A673 (cell line): ENCODE results near the gene ZNF341. TPM values are rescaled to one million over a fixed set of nuclear protein-coding genes. Genes with fewer than 3 reads are reported as not detected.

ENCODE experiments used
- BruUV-seq: library from RNA; stranded (reverse); fragments of 400-500 nt; replicated peaks from 2 replicates; lab custom pipeline; 2021; lab: Mats Ljungman, UMichigan
- CTCF ChIA-PET: fragments of 300-600 bp; sonication (Branson Sonifier 250); formaldehyde crosslinking; loops from one replicate; lab custom pipeline; 2022; ENCODE audit warnings: antibody characterized with exemption; lab: Charles Lee
- POLR2A ChIA-PET: fragments of 300-600 bp; sonication (Branson Sonifier 250); formaldehyde crosslinking; loops from one replicate; lab custom pipeline; 2022; ENCODE audit warnings: antibody characterized with exemption; ENCODE audit not compliant: low non-redundant PET; lab: Charles Lee
- DNase-seq: peaks from one replicate; pipeline ENCODE4 v3.0.0-alpha.2; 2015; ENCODE audit warnings: low spot score
- H3K27ac ChIP-seq: fragments of 200-600 bp; sonication (generic); 2 replicates; pipeline ENCODE4 v1.5.1; 2016; ENCODE audit warnings: mixed run types, low read depth, mild to moderate bottlenecking, mixed read lengths, antibody characterized with exemption, low read length; ENCODE audit not compliant: poor library complexity, severe bottlenecking
- H3K27me3 ChIP-seq: fragments of 200-600 bp; sonication (generic); replicated peaks from 2 replicates; pipeline ENCODE4 v1.6.1; 2017; ENCODE audit warnings: mixed run types, low read depth, mild to moderate bottlenecking, mixed read lengths, antibody characterized with exemption, low read length; ENCODE audit not compliant: insufficient read depth, poor library complexity
- H3K36me3 ChIP-seq: fragments of 200-600 bp; sonication (generic); 2 replicates; pipeline ENCODE4 v1.6.1; 2016; ENCODE audit warnings: mixed run types, mild to moderate bottlenecking, mixed read lengths, antibody characterized with exemption, low read length; ENCODE audit not compliant: insufficient read depth, poor library complexity, severe bottlenecking
- H3K4me1 ChIP-seq: fragments of 200-600 bp; sonication (generic); 2 replicates; pipeline ENCODE4 v1.6.1; 2017; ENCODE audit warnings: mixed run types, mild to moderate bottlenecking, mixed read lengths, antibody characterized with exemption, low read length; ENCODE audit not compliant: insufficient read depth, poor library complexity, severe bottlenecking
- H3K4me3 ChIP-seq: fragments of 200-600 bp; sonication (generic); 2 replicates; pipeline ENCODE4 v1.5.1; 2016; ENCODE audit warnings: low read depth, mixed run types, mild to moderate bottlenecking, mixed read lengths, low read length; ENCODE audit not compliant: poor library complexity, severe bottlenecking
- H3K9me3 ChIP-seq: fragments of 200-600 bp; sonication (generic); 2 replicates; pipeline ENCODE4 v1.6.1; 2016; ENCODE audit warnings: mixed run types, low read depth, mild to moderate bottlenecking, mixed read lengths, antibody characterized with exemption, low read length; ENCODE audit not compliant: poor library complexity, severe bottlenecking
- CTCF ChIP-seq: fragments of 300-800, 200-600 bp; sonication (generic); conservative IDR thresholded peaks from 2 replicates; pipeline ENCODE4 v1.5.1; 2017; ENCODE audit warnings: low read depth, mild to moderate bottlenecking, antibody characterized with exemption, low read length, moderate library complexity, mixed read lengths
- EZH2 ChIP-seq: fragments of 200-600 bp; sonication (generic); IDR thresholded peaks from 2 replicates; pipeline ENCODE4 v1.6.1; 2017; ENCODE audit warnings: borderline replicate concordance, low read depth, mild to moderate bottlenecking, mixed read lengths, antibody characterized with exemption, low read length; ENCODE audit not compliant: poor library complexity, severe bottlenecking
- intact Hi-C: fragments of 100-400 bp; cut with micrococcal nuclease; formaldehyde crosslinking; loops from one replicate; pipeline ENCODE4 v1.10.0; 2022; ENCODE audit not compliant: unreplicated experiment
- total RNA-seq: library from RNA; stranded (reverse); gene quantifications from 2 replicates; pipeline ENCODE4 v1.2.3, GENCODE V29; 2021

The ZNF341 gene
- total RNA-seq, 1 experiment from 2014 or later: 5.0 TPM

GRCh38 chr20:33784225-33784624, 52.4 kb downstream of the ZNF341 start:
- no TSS peak for BruUV-seq
- DNase-seq: no peak
- H3K27me3 ChIP-seq: no peaks in the 10 kb centered on the region
- H3K36me3 ChIP-seq: no peaks in the 10 kb centered on the region
- TF ChIP-seq CTCF (no peak), EZH2 (no peak)
- no peak overlapping the region for H3K4me3 ChIP-seq
- intact Hi-C loops: no loop called here
- no peak overlapping the region for H3K27ac ChIP-seq
- H3K4me1 ChIP-seq: no peaks in the 10 kb centered on the region
- ChIA-PET POLR2A (no interaction called here), CTCF (no interaction called here)
- H3K9me3 ChIP-seq: no peaks in the 10 kb centered on the region

GRCh38 chr20:33785503-33785902, 53.7 kb downstream of the ZNF341 start:
- ChIA-PET CTCF (no interaction called here), POLR2A (no interaction called here)
- DNase-seq: no peak
- Histone ChIP-seq H3K36me3 (no peaks in the 10 kb centered on the region), H3K27ac (no peak overlapping the region), H3K4me1 (no peaks in the 10 kb centered on the region), H3K4me3 (no peak overlapping the region), H3K9me3 (no peaks in the 10 kb centered on the region), H3K27me3 (no peaks in the 10 kb centered on the region)
- TF ChIP-seq CTCF (no peak), EZH2 (no peak)
- no TSS peak for BruUV-seq
- intact Hi-C loops: no loop called here

- Histone ChIP-seq H3K27me3 (no peaks in the 10 kb centered on the region), H3K4me1 (no peaks in the 10 kb centered on the region), H3K36me3 (no peaks in the 10 kb centered on the region), H3K27ac (no peak overlapping the region), H3K9me3 (no peaks in the 10 kb centered on the region), H3K4me3 (no peak overlapping the region)
- DNase-seq: no peak
- CTCF ChIA-PET: no interaction called here
- BruUV-seq: no TSS peak
- POLR2A ChIA-PET: no interaction called here
- intact Hi-C loops: no loop called here
- TF ChIP-seq CTCF: no peak
- TF ChIP-seq EZH2: no peak
These were observed 55.6 kb downstream of the ZNF341 start for GRCh38 chr20:33787253-33787891.
